ENCODE measurements around the gene SSUH2. TPM values are rescaled to one million over a fixed set of nuclear protein-coding genes. Genes with fewer than 3 reads are reported as not detected.
A peak's percentile ranks its signal among the peaks of the same experiment; 100 is the strongest.

Gene SSUH2
- total RNA-seq, 1 donor from 2014 or later, result not detected

DNA sequence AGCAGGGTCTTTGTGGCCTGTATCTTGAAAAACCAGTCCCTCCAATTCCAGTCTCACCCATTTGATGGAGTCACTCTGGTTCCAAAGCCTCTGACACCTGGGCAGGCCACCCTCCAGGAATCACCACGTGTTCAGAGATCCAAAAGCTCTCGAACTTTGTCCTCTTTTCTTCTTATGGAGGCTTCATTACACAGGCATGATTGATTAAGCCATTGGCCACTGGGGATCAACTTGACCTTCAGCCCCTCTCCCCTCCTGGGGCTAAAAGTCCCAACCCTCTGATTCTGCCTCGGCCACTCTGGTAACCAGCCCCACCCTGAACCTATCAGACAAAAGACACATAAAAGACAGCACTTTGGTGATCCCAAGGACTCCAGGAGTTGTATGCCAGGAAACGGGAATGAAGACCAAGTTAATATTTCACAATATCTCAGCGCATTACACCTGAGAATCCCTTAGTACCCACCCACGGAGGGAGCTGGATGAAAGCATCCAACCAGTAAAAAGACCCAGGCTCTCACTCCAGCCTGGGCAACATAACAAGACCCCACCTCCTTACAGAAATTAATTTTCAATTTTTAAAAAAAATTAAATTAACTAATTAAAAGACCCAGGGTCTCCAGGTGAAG lies 23.0 kb upstream of the SSUH2 start:
- intact Hi-C loops (cut with DNase I), result no loop called here
- Histone ChIP-seq H3K4me3 (no peak overlapping the region), H3K27ac (no peak overlapping the region), H3K27me3 (no peaks in the 10 kb centered on the region), H3K36me3 (no peaks in the 10 kb centered on the region), H3K4me1 (no peaks in the 10 kb centered on the region), H3K9me3 (no peaks in the 10 kb centered on the region)
- TF ChIP-seq, protein P1, sequence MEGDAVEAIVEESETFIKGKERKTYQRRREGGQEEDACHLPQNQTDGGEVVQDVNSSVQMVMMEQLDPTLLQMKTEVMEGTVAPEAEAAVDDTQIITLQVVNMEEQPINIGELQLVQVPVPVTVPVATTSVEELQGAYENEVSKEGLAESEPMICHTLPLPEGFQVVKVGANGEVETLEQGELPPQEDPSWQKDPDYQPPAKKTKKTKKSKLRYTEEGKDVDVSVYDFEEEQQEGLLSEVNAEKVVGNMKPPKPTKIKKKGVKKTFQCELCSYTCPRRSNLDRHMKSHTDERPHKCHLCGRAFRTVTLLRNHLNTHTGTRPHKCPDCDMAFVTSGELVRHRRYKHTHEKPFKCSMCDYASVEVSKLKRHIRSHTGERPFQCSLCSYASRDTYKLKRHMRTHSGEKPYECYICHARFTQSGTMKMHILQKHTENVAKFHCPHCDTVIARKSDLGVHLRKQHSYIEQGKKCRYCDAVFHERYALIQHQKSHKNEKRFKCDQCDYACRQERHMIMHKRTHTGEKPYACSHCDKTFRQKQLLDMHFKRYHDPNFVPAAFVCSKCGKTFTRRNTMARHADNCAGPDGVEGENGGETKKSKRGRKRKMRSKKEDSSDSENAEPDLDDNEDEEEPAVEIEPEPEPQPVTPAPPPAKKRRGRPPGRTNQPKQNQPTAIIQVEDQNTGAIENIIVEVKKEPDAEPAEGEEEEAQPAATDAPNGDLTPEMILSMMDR (IDR thresholded peaks at IDR 0.05), result no peak
- DNase-seq (ENCODE audit: low spot score in 2 of 2), result no peak

DNA sequence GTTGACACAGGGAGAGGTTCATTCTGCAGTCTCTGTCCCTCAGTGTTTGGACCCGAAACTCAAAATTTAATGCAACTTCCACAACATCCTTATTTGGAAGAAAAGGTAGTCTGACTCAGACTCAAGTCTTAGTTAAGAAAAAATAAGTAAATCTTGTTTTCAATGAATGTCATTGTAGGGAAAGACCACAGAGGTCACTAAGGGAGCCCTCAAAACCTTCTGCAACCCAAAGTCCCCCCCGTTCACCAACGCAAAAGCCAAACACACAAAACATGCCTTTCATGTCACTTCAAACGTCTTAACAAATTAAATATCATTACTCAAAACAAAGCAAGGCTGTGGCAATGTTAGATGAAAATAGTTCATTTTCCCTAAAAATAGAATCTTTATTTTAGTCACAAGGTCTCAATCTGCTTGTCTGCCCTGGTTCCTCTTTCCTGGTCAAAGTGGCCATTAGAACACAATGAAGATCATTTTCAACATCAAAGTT lies 20.9 kb upstream of the SSUH2 start:
- TF ChIP-seq, protein P1 (IDR thresholded peaks at IDR 0.05), result no peak
- H3K36me3 ChIP-seq, result no peaks in the 10 kb centered on the region
- no peaks in the 10 kb centered on the region for H3K27me3 ChIP-seq
- H3K9me3 ChIP-seq, result no peaks in the 10 kb centered on the region
- no peak overlapping the region for H3K27ac ChIP-seq
- intact Hi-C loops (cut with DNase I), result no loop called here
- no peak for DNase-seq (ENCODE audit: low spot score in 2 of 2)
- no peak overlapping the region for H3K4me3 ChIP-seq
- peaks cover 5 to 12% of the 10 kb centered on the region in 2 donors for H3K4me1 ChIP-seq

DNA sequence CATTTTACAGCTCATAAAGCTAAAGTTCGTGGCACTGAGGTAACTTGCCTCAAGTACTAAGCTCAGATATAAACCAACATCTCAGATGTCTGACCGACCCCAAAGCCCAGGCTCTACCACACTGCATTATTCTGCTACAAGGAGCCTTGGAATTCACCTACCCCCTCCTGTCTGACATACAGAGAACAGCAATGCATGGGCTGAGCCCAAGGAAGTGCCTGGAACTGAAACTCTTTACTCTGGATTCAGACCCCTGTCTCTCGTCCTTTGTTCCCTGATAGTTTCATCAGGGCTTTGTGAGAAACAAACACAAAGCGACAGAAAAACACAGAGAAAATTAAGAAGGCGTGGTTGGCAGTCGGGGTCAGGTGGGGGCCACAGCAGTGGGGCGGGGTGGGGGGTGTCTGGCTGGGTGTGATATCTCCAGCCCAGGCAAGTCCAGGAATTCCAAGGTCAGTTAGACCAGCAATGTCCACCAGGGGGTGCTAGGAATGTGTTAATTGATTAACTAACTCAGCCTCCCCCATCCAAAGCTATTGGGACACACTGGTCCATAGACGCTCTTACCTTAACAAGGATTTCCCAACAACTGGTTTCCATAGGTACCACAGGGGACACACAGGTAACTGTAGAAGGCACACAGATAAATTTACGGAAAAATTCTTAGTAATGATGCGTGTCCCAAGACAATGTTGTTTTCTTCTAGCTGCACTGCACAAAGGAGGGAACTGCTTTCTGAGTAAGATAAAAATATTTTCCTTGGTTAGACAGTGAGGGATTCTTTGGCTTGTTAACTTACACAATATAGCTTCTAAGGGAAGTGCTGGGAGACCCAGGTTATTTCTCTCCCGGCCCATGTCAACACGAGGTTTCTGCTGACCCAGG lies 18.8 kb upstream of the SSUH2 start:
- peak in 1 of 2 donors; percentile 72 for DNase-seq (ENCODE audit: low spot score in 2 of 2)
- TF ChIP-seq, protein P1 (IDR thresholded peaks at IDR 0.05), result peak in 2 of 3 experiments; percentile 57 to 59
- Histone ChIP-seq H3K9me3 (no peaks in the 10 kb centered on the region), H3K27ac (no peak overlapping the region), H3K27me3 (no peaks in the 10 kb centered on the region), H3K4me1 (peaks cover 21 to 28% of the 10 kb centered on the region in 2 donors), H3K4me3 (no peak overlapping the region), H3K36me3 (no peaks in the 10 kb centered on the region)
- intact Hi-C loops (cut with DNase I), result loop anchor here (5.0 kb wide), 1 partner anchor 104 kb away; the partner anchor contains the start of gene OXTR

DNA sequence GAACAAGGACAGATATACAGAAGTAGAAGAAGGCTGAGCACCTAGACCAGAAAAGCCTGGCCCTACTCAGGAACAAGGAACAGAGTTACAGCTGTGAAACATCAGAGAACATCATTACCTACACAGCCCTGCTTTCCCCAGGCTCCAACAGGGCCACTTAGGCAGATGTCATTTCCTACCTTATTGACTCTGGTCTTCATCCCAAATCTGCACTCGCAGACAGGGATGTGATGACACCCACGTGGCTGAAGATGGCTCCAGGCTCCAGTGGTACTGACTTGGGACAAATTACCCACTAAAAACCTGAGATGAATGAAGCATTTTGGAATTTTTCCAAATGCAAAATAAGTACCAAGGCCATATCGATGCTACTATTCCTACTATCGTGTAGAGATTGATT lies 18.0 kb upstream of the SSUH2 start:
- TF ChIP-seq, protein P1 (IDR thresholded peaks at IDR 0.05), result no peak
- intact Hi-C loops (cut with DNase I), result loop anchor here (5.0 kb wide), 1 partner anchor 105 kb away; the partner anchor contains the start of gene OXTR
- DNase-seq (ENCODE audit: low spot score in 2 of 2), result no peak

DNA sequence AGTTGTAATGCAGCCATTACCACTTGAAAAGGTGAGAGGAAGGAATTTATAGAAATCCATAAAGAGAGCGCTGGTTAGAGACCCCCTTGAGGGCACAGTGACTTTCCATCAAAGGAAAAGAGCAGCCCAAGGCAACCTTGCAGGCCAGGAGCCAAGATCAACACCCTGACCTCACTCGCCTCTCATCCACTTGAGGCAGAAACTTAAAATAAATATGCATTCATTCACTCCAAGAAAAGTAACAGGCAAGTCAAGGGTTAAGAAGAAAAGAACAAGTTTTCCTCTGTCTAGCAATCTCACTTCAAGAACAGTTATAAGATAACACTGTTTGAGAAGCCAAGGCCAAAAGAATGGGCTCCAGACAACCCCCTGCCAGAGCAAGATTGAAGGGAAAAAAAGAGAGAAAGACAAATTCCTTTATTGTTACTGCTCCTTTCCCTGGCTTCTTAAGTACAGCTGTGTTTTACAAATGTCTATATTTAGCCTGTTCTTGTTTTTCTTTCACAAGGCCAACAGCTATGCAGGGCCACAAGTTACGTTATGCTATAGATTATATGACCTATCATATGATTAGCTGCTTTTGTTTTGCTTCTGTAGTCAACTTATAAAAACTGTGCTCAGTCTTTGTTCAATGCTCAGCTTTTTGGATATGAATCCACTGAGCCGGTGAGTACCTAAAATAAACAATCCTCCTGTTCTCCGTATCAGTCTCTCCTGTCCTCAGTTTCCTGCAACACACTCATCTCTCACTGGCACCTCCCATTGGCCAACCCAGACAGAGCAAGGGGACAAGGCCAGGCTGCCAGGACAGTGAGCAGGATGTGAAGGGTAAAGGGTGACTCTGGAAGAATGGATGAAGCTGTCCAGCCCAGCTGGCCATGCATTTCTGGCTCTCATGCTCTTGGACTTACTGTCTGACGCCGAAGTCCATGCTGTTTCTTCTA lies 15.8 kb upstream of the SSUH2 start:
- H3K27ac ChIP-seq, result peak overlapping the region; percentile 76 to 87
- H3K4me1 ChIP-seq, result peaks cover 23 to 48% of the 10 kb centered on the region in 2 donors
- H3K9me3 ChIP-seq, result no peaks in the 10 kb centered on the region
- DNase-seq (ENCODE audit: low spot score in 2 of 2), result no peak
- TF ChIP-seq, protein P1 (IDR thresholded peaks at IDR 0.05), result no peak
- peak overlapping the region in 1 of 2 donors; percentile 16 for H3K4me3 ChIP-seq
- no peaks in the 10 kb centered on the region for H3K27me3 ChIP-seq
- no peaks in the 10 kb centered on the region for H3K36me3 ChIP-seq
- intact Hi-C loops (cut with DNase I), result loop anchor here (5.0 kb wide), 1 partner anchor 107 kb away; the partner anchor contains the start of gene OXTR

More for the DNA sequence above, 18.0 kb upstream of the SSUH2 start:
- Histone ChIP-seq H3K27me3 (no peaks in the 10 kb centered on the region), H3K4me3 (no peak overlapping the region), H3K4me1 (peaks cover 21 to 33% of the 10 kb centered on the region in 2 donors), H3K9me3 (no peaks in the 10 kb centered on the region), H3K27ac (no peak overlapping the region), H3K36me3 (no peaks in the 10 kb centered on the region)

Measured in ascending aorta (tissue), 2 donors.